GM18867 (cell line): Measurements from ENCODE around the gene TMEM82.

ENCODE experiments used
- ATAC-seq: cut with Tn5 transposase; IDR thresholded peaks from one replicate; pipeline ENCODE4 v1.9.1; 2021; ENCODE audit warnings: mild to moderate bottlenecking, moderate library complexity; ENCODE audit not compliant: unreplicated experiment

TMEM82 gene

GRCh38 chr1:15719381-15720120, 22.7 kb upstream of the TMEM82 start:
- no peak for ATAC-seq

GRCh38 chr1:15720861-15721260, 21.4 kb upstream of the TMEM82 start:
- ATAC-seq, result no peak

GRCh38 chr1:15722411-15722810, 19.9 kb upstream of the TMEM82 start:
- ATAC-seq, result no peak

GRCh38 chr1:15722836-15723532, 19.3 kb upstream of the TMEM82 start:
- ATAC-seq, result no peak

GRCh38 chr1:15723631-15724246, 18.6 kb upstream of the TMEM82 start:
- ATAC-seq, result no peak

GRCh38 chr1:15724949-15725880, 17.1 kb upstream of the TMEM82 start:
- no peak for ATAC-seq

- no peak for ATAC-seq
Measured at GRCh38 chr1:15726508-15726907, 15.8 kb upstream of the TMEM82 start.

GRCh38 chr1:15727021-15727420, 15.3 kb upstream of the TMEM82 start:
- no peak for ATAC-seq

GRCh38 chr1:15727424-15727823, 14.9 kb upstream of the TMEM82 start:
- no peak for ATAC-seq

GRCh38 chr1:15727866-15728534, 14.3 kb upstream of the TMEM82 start:
- ATAC-seq, result no peak

GRCh38 chr1:15728937-15729657, 13.2 kb upstream of the TMEM82 start:
- ATAC-seq, result no peak

GRCh38 chr1:15730423-15730822, 11.9 kb upstream of the TMEM82 start:
- no peak for ATAC-seq

- no peak for ATAC-seq
Measured at GRCh38 chr1:15730936-15731335, 11.4 kb upstream of the TMEM82 start.

GRCh38 chr1:15731735-15732685, 10.3 kb upstream of the TMEM82 start:
- ATAC-seq, result no peak

- ATAC-seq, result no peak
Measured at GRCh38 chr1:15732686-15733081, 9.6 kb upstream of the TMEM82 start.

GRCh38 chr1:15733218-15733725, 9.0 kb upstream of the TMEM82 start:
- ATAC-seq, result no peak

- ATAC-seq, result no peak
Measured at GRCh38 chr1:15733726-15734226, 8.5 kb upstream of the TMEM82 start.

- no peak for ATAC-seq
Measured at GRCh38 chr1:15734296-15734695, 8.0 kb upstream of the TMEM82 start.
